NCI-H128 (cell line): ENCODE measurements around the gene LIF.

Experiments used
- DNase-seq: peaks from one replicate; lab custom pipeline; 2025; ENCODE audit not compliant: unreplicated experiment; lab: John Stamatoyannopoulos, UW

LIF gene

GRCh38 chr22:30245985-30246813 is at the start of gene LIF:
Gene LIF (minus strand): TSS chr22:30246759. CDS start chr22:30246695, 64 bp downstream.
- no peak for DNase-seq

GRCh38 chr22:30296324-30296723 is 49.8 kb upstream of the LIF start:
- DNase-seq: no peak

GRCh38 chr22:30295576-30295975 is 49.0 kb upstream of the LIF start:
- no peak for DNase-seq

GRCh38 chr22:30294830-30295229 is 48.3 kb upstream of the LIF start:
- no peak for DNase-seq

- DNase-seq: no peak
Measured at GRCh38 chr22:30294066-30294465, 47.5 kb upstream of the LIF start.

GRCh38 chr22:30293026-30293425 is 46.5 kb upstream of the LIF start:
- no peak for DNase-seq

GRCh38 chr22:30292069-30292970 is 45.8 kb upstream of the LIF start:
- DNase-seq: no peak

- DNase-seq: no peak
Measured at GRCh38 chr22:30291058-30291892, 44.7 kb upstream of the LIF start.

GRCh38 chr22:30290342-30291057 is 43.9 kb upstream of the LIF start:
- no peak for DNase-seq

GRCh38 chr22:30289980-30290313 is 43.4 kb upstream of the LIF start:
- no peak for DNase-seq

GRCh38 chr22:30289141-30289979 is 42.8 kb upstream of the LIF start, which contains the start of gene CASTOR1:
Gene CASTOR1 (minus strand): TSS chr22:30289505. CDS start chr22:30289497, 8 bp downstream.
- peak; percentile 83 for DNase-seq

GRCh38 chr22:30288419-30289140 is 42.0 kb upstream of the LIF start:
- no peak for DNase-seq

- peak; percentile 3 for DNase-seq
Measured at GRCh38 chr22:30287648-30288418, 41.3 kb upstream of the LIF start.

GRCh38 chr22:30286813-30287647 is 40.5 kb upstream of the LIF start:
- DNase-seq: no peak

GRCh38 chr22:30286331-30286730 is 39.8 kb upstream of the LIF start:
- no peak for DNase-seq

GRCh38 chr22:30285846-30286200 is 39.3 kb upstream of the LIF start:
- DNase-seq: no peak

- DNase-seq: no peak
Measured at GRCh38 chr22:30285176-30285845, 38.8 kb upstream of the LIF start.
